NCI-H82 treated with DMSO at 0.1 percent for 48 hours (cell line): Measurements from ENCODE around the gene S1PR1.
"Not testable (repeated sequence)": the region's sequence is repeated elsewhere in the genome, so short reads cannot be mapped to it uniquely, and the experiment has no call there.

Source experiments
- DNase-seq: peaks from one replicate; lab custom pipeline; 2025; ENCODE audit not compliant: unreplicated experiment; lab: John Stamatoyannopoulos, UW

Gene S1PR1

GRCh38 chr1:101236516-101237228 lies at the start of gene S1PR1:
Gene S1PR1 (plus strand): TSS chr1:101237019. CDS start chr1:101238985, 1,966 bp downstream.
- DNase-seq: no peak

DNA sequence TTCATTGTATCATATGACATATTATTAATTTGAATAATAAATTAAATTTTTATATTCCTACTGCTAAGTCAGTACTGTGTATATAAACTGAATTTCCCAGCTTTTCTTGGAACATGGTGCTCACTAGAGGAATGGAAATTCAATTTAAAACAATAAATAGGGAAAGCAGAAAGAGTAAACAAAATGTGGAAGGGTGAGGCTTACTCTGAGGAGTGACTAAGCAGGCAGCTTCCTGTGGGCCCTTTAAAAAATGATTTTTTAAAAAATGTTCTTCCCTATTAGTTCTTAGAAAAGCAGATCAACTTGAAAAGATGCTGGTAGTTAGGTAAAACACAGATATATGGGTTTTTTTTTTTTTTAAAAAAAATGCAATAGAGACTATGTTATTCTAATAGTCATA lies 49.5 kb upstream of the S1PR1 start:
- no peak for DNase-seq

DNA sequence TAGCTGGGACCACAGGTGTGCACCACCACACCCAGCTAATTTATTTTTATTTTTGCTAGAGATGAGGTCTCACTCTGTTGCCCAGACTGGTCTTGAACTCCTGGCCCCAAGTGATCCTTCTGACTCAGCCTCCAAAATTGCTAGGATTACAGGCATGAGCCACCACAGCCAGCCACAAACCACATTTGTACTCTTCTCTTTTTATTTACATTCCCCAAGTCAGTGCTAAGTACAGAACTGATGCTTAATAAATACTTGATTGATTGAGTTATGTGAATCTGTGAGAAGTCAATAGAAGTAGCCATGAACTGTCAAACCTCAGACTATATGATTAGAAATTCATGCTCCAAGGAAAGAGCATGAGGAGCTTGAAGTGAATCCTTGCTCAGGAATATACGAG lies 48.5 kb upstream of the S1PR1 start:
- no peak for DNase-seq

DNA sequence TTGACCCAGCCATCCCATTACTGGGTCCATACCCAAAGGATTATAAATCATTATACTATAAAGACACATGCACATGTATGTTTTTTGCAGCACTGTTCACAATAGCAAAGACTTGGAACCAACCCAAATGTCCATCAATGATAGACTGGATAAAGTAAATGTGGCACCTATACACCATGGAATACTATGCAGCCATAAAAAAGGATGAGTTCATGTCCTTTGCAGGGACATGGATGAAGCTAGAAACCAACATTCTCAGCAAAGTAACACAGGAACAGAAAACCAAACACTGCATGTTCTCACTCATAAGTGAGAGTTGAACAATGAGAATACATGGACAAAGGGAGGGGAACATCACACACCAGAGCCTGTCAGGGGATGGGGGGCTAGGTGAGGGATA lies 47.9 kb upstream of the S1PR1 start:
- not testable (repeated sequence) for DNase-seq

DNA sequence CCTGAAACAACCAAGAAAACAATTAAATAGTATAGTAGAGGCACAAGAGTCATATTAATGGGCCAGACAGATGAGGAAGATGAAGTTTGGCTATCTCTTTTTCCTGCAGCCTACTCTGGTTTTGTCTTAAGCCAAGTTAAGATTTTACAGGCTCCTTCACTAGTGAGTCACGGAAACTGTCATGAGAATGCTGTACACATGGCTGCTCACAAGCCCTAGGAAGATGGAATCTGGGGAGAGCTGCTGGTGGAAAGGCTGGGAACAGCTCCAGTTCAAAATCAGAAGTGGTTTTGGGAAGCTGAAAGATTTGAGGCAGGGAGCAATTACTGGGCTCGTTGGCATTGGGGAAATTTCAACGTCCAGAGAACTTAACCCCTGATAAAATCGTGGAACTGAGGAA lies 46.4 kb upstream of the S1PR1 start:
- DNase-seq: no peak

DNA sequence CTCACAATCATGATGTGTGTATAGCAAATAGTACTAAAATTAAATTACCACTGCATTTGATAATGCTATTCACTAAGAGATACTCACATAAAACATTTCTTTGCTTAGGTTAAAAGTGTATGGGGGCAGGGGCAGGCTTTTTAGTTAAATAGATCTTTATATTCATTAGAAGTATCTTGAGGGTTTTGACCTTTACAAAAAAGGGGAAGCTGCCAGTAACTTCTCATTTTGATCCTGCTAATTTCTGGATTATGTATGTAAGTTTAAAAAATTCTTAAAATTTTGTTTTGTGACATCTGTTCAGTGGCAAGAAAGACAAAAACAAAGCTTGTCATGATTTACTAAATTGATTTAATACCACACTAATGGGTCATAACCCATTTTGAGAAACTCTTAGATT lies 45.8 kb upstream of the S1PR1 start:
- no peak for DNase-seq

DNA sequence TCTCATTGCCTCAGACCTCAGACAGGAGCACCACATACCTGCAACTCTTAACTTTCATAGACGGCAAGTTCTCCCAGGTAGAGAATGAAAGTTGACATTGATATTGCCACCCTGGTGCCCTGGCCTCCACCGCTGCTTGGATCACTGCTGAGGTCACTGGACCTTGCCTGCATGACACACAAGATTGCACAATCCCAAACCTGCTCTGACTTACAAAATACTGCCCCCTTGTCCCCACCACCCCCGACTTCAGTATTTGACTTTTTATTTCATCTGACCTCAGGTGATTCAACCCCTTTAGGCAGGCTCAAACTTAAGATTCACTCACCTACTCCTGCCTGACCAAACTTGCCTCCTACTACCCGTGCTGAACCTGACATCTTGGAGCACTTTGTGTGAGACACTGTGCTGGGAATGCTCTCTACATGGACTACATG lies 43.1 kb upstream of the S1PR1 start:
- DNase-seq: no peak

DNA sequence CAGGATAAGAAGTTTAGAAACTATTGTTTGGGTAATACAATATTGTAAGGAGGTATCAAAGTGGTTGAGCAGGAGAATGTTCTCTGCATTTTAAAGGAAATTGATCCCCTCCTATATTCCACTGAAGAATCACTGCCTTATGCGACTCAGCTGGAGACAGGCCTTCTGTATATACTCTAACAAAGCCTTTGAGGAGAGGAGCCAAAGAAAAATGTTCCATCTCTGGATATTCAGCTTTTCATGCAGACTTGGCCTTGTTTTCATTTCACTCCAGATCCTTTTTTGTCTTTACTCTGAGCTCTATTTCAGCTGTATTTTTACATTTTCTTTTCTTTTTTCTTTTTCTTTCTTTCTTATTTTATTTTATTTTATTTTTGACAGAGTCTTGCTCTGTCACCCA lies 42.1 kb upstream of the S1PR1 start:
- DNase-seq: no peak

- no peak for DNase-seq
Measured at GRCh38 chr1:101196668-101197067, 40.2 kb upstream of the S1PR1 start.

DNA sequence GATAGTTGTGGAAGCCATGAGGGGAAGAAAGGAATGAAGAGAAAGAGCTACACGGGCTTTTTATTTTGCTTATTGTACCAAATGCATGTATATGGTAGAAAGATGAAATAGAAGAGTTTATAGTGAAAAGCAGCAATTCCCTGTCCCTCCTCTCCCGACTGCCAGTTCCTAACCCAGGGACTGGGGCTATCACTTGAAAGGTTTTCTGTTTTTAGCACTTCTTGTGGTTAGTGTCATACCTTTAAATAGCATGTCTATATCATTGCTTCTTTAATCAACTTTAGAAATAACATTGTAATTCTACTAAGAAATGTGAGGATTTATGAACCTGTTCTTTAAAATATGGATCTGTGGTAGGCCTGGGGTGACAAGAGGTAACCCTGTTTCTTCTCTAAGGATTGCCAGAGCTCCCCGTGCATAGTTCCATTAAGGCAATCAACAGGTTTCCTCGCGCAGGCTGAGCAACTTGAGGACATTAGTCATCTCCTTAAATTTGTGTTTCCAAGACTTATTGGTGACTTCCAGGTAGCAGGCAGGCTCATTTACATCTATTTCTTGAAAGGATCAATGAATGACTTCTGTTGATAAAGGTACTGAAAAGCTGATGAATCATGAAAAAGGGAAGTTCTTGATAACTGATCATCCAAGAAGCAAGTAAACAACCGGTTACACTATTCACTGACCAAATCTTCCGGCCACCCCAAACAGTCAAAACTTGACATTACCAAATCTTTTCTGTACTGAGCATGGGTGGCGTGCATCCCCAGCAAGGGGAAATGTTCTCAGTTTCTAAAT lies 37.8 kb upstream of the S1PR1 start:
- no peak for DNase-seq

GRCh38 chr1:101199637-101199982 lies 37.2 kb upstream of the S1PR1 start:
- no peak for DNase-seq

- DNase-seq: no peak
Measured at GRCh38 chr1:101200513-101200912, 36.3 kb upstream of the S1PR1 start.

DNA sequence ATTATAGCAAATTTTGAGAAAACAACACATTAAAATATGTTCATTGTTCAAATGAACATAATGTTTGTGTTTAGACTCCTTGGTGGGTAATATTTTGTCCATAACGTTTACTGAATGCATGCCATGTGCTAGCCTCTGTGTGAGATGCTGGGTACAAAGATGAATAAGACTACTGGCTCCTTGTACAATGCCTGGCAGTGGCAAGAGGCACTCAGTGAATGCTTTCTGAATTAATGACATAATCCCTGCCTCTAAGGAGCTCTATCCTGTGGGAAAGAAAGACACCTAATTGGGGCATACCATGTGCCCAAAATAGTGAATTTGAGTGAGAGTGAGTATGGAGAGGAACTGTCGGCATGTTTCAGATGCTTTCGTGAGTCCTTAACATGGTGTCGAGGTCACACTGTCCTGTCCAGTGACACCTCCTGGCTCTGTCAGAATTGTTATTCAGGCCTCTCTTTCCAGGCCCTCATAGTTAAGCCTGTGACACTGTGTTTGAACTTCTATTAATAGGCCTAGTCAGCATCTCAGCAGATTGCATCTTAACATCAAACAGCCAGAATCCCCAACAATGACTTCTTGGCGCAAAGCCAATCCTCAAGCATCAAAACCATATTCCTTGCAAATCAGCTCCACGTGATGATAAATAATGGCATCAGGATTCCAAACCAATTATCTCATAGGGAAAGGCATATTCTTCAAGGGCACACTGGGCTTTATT lies 32.8 kb upstream of the S1PR1 start:
- peak; percentile 98 for DNase-seq

- peak; percentile 67 for DNase-seq
Measured at GRCh38 chr1:101205457-101205856, 31.4 kb upstream of the S1PR1 start.

DNA sequence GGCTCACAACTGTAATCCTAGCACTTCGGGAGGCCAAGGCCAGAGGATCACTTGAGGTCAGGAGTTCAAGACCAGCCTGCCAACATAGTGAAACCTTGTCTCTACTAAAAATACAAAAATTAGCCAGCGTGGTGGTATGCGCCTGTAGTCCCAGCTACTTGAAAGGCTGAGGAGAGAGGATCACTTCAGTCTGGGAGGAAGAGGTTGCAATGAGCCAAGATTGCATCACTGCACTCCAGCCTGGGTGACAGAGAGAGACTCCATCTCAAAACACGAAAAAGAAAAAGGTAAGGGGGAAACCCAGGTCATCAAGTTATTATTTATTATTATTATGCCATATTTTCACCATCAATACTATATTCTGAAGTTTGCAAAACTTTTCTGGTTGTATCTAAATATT lies 30.7 kb upstream of the S1PR1 start:
- DNase-seq: not testable (repeated sequence)

DNA sequence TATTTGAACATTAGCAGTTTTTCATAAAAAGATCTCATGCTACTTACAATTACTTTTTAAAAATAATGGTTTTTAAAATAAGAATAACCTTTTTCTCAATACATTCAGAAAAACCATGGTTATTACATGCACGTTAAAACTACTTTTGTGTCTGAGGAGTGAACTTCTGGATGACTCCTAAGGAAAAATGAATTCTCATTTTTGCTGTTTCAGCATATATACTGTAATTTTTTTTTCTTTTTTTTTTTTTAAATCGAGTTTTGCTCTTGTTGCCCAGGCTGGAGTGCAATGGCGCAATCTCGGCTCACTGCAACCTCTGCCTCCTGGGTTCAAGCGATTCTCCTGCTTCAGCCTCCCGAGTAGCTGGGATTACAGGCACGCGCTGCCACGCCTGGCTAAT lies 29.5 kb upstream of the S1PR1 start:
- DNase-seq: not testable (repeated sequence)

- no peak for DNase-seq
Measured at GRCh38 chr1:101207891-101208290, 28.9 kb upstream of the S1PR1 start.

DNA sequence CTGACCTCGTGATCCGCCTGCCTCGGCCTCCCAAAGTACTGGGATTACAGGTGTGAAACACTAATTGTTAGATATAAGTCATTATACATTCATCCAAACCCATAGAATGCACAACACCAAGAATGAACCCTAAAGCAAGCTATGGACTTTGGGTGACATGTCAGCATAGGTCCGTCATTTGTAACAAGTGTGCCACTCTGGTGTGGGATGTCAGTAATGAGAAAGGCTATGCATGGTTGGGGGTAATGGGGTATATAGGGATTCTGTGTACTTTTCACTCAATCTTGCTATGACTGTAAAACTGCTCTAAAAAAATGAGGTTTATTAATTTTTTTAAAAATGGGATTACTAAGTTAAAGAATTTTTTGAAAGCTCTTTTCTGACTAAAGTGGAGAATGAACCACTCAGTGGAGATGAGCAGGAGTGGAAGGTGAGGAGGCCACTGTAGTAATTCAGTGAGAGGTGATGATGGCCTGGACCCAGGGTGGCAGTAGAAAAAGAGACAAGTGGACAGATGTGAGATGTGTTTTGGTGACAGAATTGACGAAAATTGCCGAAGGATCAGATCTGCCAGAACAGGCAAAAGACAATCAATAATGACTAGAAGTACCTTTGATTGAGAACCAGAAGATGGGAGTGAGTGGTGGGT lies 21.3 kb upstream of the S1PR1 start:
- no peak for DNase-seq

- no peak for DNase-seq
Measured at GRCh38 chr1:101216623-101217022, 20.2 kb upstream of the S1PR1 start.

GRCh38 chr1:101217148-101217547 lies 19.7 kb upstream of the S1PR1 start:
- no peak for DNase-seq

DNA sequence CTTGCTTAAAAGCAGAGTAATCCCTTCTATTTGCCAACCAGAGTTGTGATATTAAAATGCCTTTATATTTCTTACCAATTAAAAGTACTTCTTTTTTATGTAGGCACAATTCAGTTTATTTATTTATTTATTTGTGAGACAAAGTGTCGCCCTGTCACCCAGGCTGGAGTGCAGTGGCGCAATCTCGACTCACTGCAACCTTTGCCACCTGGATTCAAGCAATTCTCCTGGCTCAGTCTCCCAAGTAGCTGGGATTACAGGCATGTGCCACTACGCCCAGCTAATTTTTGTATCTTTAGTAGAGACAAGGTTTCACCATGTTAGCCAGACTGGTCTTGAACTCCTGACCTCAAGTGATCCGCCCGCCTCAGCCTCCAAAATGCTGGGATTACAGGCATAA lies 17.9 kb upstream of the S1PR1 start:
- not testable (repeated sequence) for DNase-seq
